Muscle layer of duodenum (tissue), 2 donors: ENCODE measurements around the gene KCNJ6.

ENCODE experiments used
- H3K27ac ChIP-seq: one replicate; pipeline ENCODE4 v1.7.0; 2013; ENCODE audit warnings: mild to moderate bottlenecking, low read length
- H3K27me3 ChIP-seq: one replicate; pipeline ENCODE4 v1.7.0; 2013; ENCODE audit warnings: low read depth, mild to moderate bottlenecking, control low read depth, low read length
- H3K36me3 ChIP-seq, 2 donors: one replicate each; pipeline ENCODE4 v1.7.0; 2013; ENCODE audit warnings: low read length in 2 of 2, control low read depth in 1 of 2, mild to moderate bottlenecking in 1 of 2; ENCODE audit not compliant: insufficient read depth in 2 of 2, control insufficient read depth in 1 of 2
- H3K4me1 ChIP-seq, 2 donors: one replicate each; pipeline ENCODE4 v1.7.0; 2013; ENCODE audit warnings: low read length in 2 of 2, mild to moderate bottlenecking in 2 of 2, control low read depth in 1 of 2, moderate library complexity in 1 of 2; ENCODE audit not compliant: insufficient read depth in 2 of 2, control insufficient read depth in 1 of 2
- H3K4me3 ChIP-seq, 2 donors: one replicate each; pipeline ENCODE4 v1.7.0; 2013; ENCODE audit warnings: low read length in 2 of 2, low read depth in 1 of 2, mild to moderate bottlenecking in 1 of 2
- H3K9me3 ChIP-seq, 2 donors: one replicate each; pipeline ENCODE4 v1.7.0; 2013; ENCODE audit warnings: low read length in 2 of 2, control low read depth in 1 of 2, mild to moderate bottlenecking in 1 of 2; ENCODE audit not compliant: control insufficient read depth in 1 of 2
- donor health status: healthy.

Gene KCNJ6

DNA sequence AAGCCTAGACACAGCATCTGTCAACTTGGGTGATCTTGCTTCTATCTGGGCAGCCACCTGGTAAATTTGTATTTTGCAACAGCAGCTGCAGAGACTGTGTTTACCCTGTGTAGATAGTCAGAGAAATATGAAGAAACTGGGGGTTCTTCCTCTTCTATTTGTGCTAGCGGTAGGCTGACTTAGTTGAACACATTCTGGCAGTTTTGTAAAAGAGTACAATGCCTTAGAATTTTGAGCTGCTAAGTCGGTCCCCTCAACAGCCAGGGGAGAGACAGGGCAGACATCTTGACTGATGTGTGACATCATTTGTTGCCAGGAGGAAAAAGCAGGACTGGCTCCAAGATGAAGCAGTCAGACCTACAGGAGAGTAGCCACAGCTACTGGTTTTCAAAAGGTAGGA is 53.7 kb downstream of the KCNJ6 start:
- H3K4me1 ChIP-seq = no peaks in the 10 kb centered on the region
- H3K36me3 ChIP-seq = no peaks in the 10 kb centered on the region
- no peaks in the 10 kb centered on the region for H3K9me3 ChIP-seq
- H3K27me3 ChIP-seq = no peaks in the 10 kb centered on the region
- H3K27ac ChIP-seq = no peak overlapping the region
- H3K4me3 ChIP-seq = no peak overlapping the region

DNA sequence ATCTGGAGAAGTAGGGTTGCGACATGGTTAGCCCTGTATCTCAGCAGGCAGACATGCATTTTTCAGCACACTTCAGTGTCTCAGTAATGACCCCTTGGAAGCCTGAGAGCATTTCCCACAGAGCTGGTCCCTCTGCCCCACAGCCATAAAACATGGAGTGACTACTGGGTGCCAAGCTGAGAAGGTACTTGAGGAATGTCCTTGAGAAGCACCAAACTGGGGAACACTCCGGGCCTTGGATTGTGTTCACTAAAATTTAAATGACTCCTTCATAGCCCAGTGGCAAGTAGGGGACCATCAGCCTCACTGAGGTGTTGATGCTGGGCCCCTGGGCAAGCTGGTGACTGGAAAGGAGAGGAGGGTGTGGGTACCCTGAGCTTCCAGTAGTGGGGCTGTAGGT is 54.7 kb downstream of the KCNJ6 start:
- Histone ChIP-seq H3K36me3 (no peaks in the 10 kb centered on the region), H3K4me1 (no peaks in the 10 kb centered on the region), H3K9me3 (peaks cover 0 to 5% of the 10 kb centered on the region in 2 donors), H3K27ac (no peak overlapping the region), H3K4me3 (no peak overlapping the region), H3K27me3 (no peaks in the 10 kb centered on the region)

DNA sequence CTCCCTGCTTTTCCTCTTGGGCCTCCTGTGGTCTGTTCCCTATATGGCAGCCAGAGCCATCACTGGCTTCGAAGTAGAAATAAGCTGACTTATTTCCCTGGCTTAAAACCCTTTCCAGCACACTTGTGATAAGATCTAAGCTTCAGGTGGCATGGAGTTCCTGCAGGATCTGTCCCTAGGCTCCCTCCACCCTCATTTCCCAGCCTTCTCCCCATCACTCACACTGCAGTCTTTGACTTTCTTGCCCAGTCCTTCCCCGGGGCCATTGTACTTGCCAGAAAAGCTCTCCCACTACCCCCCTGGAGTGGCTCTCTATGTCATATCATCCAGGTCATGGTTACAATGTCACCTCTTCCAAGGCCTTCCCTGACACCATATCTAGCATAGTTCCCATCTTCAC is 55.8 kb downstream of the KCNJ6 start:
- Histone ChIP-seq H3K4me1 (no peaks in the 10 kb centered on the region), H3K27me3 (no peaks in the 10 kb centered on the region), H3K9me3 (peaks cover 0 to 5% of the 10 kb centered on the region in 2 donors), H3K4me3 (no peak overlapping the region), H3K36me3 (no peaks in the 10 kb centered on the region), H3K27ac (no peak overlapping the region)

DNA sequence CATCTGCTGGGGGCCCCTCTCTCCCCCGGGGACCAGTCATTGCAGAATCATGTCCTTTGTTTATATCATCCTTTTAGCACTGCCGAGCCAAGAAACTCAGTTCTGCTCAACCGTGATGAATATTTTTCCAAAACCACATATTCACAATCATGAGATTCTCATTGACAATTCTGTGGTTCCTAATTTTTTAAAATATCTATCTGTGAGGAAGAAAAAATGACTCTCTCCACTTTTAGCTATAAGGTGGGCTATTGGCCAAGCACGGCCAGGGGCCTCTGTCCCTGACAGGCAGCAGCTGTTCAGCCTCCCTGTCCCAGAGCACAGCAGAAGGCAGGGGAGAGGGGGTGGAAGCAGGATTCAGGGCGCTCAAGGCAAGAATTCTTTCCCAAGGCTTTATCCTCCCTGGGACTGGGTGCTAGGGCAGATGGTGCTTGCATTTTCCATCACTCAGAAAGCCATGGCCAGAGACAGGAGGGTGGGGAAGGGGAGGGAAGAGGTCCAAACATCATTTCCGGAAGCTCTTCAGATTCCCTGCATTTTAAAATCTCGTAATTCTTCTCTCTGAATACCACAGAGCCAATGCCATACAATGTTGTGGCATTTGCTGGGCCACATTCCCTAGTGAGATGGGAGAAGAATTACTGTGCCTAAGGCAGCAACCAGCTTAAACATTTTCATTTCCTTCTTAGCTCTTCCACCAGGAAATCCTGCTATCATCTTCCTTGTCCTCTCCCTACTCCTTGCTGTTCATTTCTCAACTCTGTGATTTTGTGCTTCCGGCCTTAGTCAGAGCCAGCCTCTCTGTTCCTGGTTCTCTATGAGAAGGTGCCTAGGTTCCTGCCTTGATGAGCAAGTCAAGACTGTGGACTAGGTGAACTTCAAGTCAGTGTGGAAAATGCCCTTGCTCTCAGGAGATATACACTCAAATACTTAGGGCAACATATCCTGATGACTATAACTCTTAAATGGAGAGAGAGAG is 60.3 kb downstream of the KCNJ6 start:
- H3K27me3 ChIP-seq = no peaks in the 10 kb centered on the region
- H3K4me1 ChIP-seq = no peaks in the 10 kb centered on the region
- H3K27ac ChIP-seq = no peak overlapping the region
- no peaks in the 10 kb centered on the region for H3K36me3 ChIP-seq
- peaks cover 0 to 14% of the 10 kb centered on the region in 2 donors for H3K9me3 ChIP-seq
- H3K4me3 ChIP-seq = peak overlapping the region in 1 of 2 donors; percentile 2

DNA sequence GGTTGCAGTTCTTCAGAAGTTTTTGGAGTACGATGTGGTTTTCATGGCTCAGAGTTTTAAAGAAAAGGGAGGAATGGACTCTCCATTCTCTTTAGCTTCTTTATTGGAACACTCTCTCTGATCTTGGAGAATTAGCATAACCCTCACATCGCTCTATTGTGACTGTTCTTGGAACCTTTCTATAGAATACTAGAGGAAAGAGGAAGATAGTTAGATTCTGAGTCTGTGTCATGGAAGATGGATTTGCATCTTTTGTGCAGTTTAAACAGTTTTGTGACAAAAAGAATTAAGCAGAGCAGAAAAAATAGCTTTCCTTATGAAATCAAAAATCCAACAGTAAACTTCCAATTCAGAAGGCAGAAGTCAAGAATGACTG is 61.0 kb downstream of the KCNJ6 start:
- Histone ChIP-seq H3K27me3 (no peaks in the 10 kb centered on the region), H3K27ac (no peak overlapping the region), H3K4me1 (no peaks in the 10 kb centered on the region), H3K9me3 (peaks cover 0 to 14% of the 10 kb centered on the region in 2 donors), H3K4me3 (peak overlapping the region in 1 of 2 donors; percentile 2), H3K36me3 (no peaks in the 10 kb centered on the region)

DNA sequence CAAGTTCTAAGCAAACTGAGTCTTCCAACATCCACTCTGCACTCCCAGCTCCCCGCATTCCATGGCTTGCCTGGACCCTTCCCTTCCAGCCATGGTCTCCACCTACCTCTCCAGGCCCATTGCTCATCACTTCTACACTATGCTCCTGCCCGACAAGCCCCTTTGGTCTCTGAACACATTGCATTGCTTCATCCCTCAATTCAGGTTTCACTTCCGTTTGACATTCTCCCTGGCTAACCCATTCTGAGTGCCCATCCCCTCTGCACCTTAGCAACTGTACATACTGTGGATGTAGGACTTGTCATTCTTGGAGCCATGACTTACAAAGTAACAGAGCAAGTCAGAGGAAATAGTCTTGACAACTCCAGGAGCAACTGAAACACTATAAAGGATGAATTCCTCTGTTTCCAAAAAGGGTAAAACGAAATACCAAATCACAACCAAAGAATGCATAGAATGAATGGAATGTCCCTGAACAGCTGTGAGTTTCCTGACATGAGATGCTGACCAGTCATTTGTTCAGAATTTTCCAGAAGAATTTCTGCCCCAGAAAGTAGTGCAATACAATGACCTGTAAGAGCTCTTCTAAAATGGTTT is 66.7 kb downstream of the KCNJ6 start:
- no peaks in the 10 kb centered on the region for H3K4me1 ChIP-seq

DNA sequence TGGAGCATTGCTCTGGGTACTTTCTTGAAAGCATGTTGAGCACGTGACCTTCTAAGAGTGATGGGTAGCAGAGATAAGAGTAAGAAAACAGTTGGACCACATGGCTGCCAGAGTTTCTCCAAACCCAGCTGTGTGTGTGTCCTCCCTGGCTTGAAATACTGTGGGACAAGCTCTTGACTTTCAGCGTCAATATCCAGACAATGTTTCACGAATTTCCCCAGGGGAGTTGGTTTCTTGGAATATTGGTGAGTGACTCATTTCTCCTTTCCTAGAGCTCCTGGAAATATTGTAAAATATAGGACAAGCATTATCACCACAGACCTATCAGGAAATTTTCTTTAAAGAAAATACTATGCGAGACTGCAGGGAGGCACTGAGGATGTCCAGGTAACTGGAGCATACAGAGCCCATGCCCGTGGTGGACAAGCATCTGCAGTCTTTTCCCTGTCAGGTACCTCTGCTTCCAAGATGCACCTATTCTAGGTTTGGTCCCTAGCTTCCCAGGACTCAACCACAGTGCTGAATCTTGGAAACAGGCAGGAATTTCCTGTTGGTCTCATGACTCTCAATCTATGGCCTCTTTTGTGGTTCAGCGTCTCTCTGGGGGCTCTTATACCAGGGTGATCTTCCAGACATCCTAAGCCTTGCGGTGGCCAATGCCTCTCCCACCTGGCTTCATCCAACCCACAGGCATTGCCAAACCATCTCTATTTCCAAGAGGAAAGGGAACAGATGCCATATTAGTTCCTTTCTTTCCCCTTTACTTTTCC is 67.4 kb downstream of the KCNJ6 start:
- Histone ChIP-seq H3K36me3 (no peaks in the 10 kb centered on the region), H3K27me3 (no peaks in the 10 kb centered on the region), H3K27ac (no peak overlapping the region), H3K4me3 (no peak overlapping the region), H3K4me1 (no peaks in the 10 kb centered on the region), H3K9me3 (peaks cover 0 to 7% of the 10 kb centered on the region in 2 donors)

More for the DNA sequence above, 66.7 kb downstream of the KCNJ6 start:
- Histone ChIP-seq H3K4me3 (no peak overlapping the region), H3K27me3 (no peaks in the 10 kb centered on the region), H3K9me3 (peaks cover 0 to 10% of the 10 kb centered on the region in 2 donors), H3K36me3 (no peaks in the 10 kb centered on the region), H3K27ac (no peak overlapping the region)

DNA sequence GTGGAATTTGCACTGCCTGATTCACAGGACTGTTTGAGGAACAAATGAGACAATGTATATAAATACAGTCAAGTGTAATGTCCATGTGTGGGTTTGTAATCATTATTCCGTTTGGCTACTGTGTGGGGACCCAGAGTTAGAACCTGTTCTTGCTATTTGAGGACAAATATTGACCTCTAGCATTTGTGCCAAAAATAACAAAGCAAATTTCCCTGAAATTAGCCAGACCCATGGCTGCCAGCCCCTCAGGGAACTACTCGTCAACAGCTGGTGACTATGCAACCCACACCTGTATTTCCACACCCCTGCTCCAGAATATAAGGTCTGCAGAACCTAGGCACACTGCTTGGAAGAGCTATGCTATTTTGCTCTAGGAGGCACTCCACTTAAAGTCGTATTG is 70.7 kb downstream of the KCNJ6 start:
- H3K4me1 ChIP-seq = no peaks in the 10 kb centered on the region
- H3K27me3 ChIP-seq = no peaks in the 10 kb centered on the region
- no peak overlapping the region for H3K27ac ChIP-seq
- no peaks in the 10 kb centered on the region for H3K9me3 ChIP-seq
- H3K36me3 ChIP-seq = no peaks in the 10 kb centered on the region
- no peak overlapping the region for H3K4me3 ChIP-seq

DNA sequence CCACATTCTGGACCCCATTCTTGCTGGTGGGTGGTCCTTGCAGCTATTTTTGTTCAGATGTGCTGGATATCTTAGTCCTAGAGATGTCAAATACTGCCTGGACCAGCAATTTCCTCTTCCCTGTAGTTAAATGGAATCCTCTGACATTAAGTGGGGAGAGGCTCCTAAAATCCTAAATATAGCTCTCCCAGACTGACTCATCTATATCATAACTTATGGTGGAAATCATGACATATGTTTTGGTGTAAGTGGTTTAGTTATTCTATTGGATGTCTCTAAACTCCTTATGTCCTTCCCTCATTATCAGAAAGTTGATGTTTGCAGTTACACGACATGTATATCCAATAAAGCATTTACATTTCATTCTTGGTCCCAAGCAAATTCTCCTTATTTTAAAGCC is 73.1 kb downstream of the KCNJ6 start:
- Histone ChIP-seq H3K36me3 (no peaks in the 10 kb centered on the region), H3K27ac (no peak overlapping the region), H3K9me3 (no peaks in the 10 kb centered on the region), H3K4me1 (no peaks in the 10 kb centered on the region), H3K27me3 (peaks cover 3% of the 10 kb centered on the region), H3K4me3 (no peak overlapping the region)

DNA sequence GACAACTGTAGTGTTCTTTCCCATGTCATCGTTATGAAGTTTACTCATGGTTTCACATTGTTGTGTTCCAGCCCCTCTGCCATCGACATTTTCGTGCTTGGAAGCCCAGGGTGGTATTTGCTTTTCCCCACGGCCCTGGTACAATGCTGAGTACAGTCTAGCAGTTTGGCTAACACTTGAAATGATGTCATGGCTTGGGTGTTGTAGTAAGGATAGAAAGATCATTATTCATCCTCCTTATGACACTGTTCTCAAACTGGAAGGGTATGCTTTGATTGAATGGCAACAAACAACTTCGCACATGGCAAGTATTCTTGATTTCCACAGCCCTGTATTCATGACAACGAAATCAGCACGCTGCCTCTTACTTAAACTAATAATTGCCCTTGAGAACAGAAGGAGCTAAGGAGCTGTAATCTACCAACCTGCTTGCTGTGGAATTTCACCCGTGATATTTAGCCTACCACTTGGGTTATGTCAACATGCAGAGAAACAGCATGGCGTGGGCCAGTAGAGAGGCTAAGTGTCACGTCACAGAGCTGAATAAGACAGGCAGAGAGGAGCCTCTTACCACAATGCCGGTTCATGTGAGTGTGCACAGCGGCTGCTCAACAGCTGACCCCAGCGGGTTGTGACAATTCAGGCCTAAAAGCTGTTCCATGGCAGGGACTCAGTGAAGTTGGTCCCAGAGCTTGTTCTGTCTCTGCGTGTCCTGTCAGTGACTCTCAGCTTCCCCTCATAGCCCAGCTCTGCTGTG is 73.9 kb downstream of the KCNJ6 start:
- Histone ChIP-seq H3K36me3 (no peaks in the 10 kb centered on the region), H3K27me3 (peaks cover 3% of the 10 kb centered on the region), H3K4me1 (no peaks in the 10 kb centered on the region), H3K27ac (no peak overlapping the region), H3K9me3 (no peaks in the 10 kb centered on the region), H3K4me3 (no peak overlapping the region)

DNA sequence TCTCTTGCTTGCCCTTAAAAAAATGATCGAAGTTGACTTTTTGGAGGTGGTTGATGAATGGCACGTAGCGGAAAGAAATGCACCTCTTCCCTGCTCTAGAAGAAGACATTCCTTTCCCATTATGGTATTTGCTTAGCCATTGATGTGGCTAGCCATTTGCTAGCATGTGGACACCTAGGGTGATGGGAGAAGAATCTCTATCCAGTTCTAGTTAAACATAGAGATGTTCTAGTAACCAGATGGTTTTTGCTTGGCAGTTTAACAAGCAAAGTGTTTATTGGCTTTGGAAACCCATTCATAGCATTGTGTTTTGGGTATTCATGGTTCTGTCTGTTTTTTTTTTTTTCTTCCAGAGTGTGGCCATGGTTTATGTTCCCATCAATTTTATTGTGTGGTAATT is 78.9 kb downstream of the KCNJ6 start:
- Histone ChIP-seq H3K27ac (no peak overlapping the region), H3K9me3 (no peaks in the 10 kb centered on the region), H3K27me3 (peaks cover 3% of the 10 kb centered on the region), H3K4me1 (no peaks in the 10 kb centered on the region), H3K36me3 (no peaks in the 10 kb centered on the region), H3K4me3 (no peak overlapping the region)
